Fibroblast of mammary gland (primary cell): Measurements from ENCODE around the gene PPP2R2B.

Experiments
- DNase-seq: peaks from one replicate; pipeline ENCODE4 v3.0.0-alpha.2; 2010; ENCODE audit warnings: low read depth
- H3K4me3 ChIP-seq: 2 replicates; pipeline ENCODE4 v1.5.1; 2011; ENCODE audit warnings: low read depth, mild to moderate bottlenecking, low read length, moderate library complexity; ENCODE audit not compliant: control insufficient read depth
- CTCF ChIP-seq: conservative IDR thresholded peaks from 2 replicates; pipeline ENCODE4 v1.5.1; 2011; ENCODE audit warnings: low read depth, low read length, inconsistent platforms; ENCODE audit not compliant: control insufficient read depth, insufficient read depth

Gene PPP2R2B

GRCh38 chr5:146878476-146879172 lies at the start of gene PPP2R2B:
Gene PPP2R2B (minus strand): TSS chr5:146878757.
- peak within 1 kb of the TSS; percentile 15 for H3K4me3 ChIP-seq
- DNase-seq: no peak
- no peak for TF ChIP-seq CTCF

- TF ChIP-seq CTCF: no peak
- no peak for DNase-seq
- no peak overlapping the region for H3K4me3 ChIP-seq
Measured at GRCh38 chr5:146924132-146924531, 45.6 kb upstream of the PPP2R2B start.

GRCh38 chr5:146921225-146921624 lies 42.7 kb upstream of the PPP2R2B start:
- no peak for DNase-seq
- no peak for TF ChIP-seq CTCF
- no peak overlapping the region for H3K4me3 ChIP-seq

- TF ChIP-seq CTCF: no peak
- no peak overlapping the region for H3K4me3 ChIP-seq
Measured at GRCh38 chr5:146920351-146920881, 41.9 kb upstream of the PPP2R2B start.

GRCh38 chr5:146919304-146919703 lies 40.7 kb upstream of the PPP2R2B start:
- no peak overlapping the region for H3K4me3 ChIP-seq
- TF ChIP-seq CTCF: no peak
- DNase-seq: no peak

More at GRCh38 chr5:146920351-146920881, 41.9 kb upstream of the PPP2R2B start:
- DNase-seq: no peak

GRCh38 chr5:146917931-146918330 lies 39.4 kb upstream of the PPP2R2B start:
- H3K4me3 ChIP-seq: no peak overlapping the region
- DNase-seq: no peak
- TF ChIP-seq CTCF: no peak
